ENCODE data around the gene TP53.

- TF ChIP-seq CTCF (IDR thresholded peaks at IDR 0.05) (no peak), POLR2A (IDR thresholded peaks at IDR 0.05) (no peak), EP300 (IDR thresholded peaks at IDR 0.05; ENCODE audit: low read depth) (no peak)
These were observed 19.5 kb upstream of the TP53 start for GRCh38 chr17:7706631-7707354.

Data from transverse colon (tissue), 3 donors.